Measurements from ENCODE around the gene IL25.
"Not testable (repeated sequence)": the region's sequence is repeated elsewhere in the genome, so short reads cannot be mapped to it uniquely, and the experiment has no call there.

Gene IL25

GRCh38 chr14:23375527-23376251 lies 3.1 kb downstream of the IL25 start:
- DNase-seq (no peak), ATAC-seq (no peak)

- no peak for ATAC-seq
- DNase-seq = no peak
Observed at GRCh38 chr14:23376482-23377197, 4.0 kb downstream of the IL25 start, which contains the start of gene CMTM5. CMTM5 (plus strand) TSS chr14:23377046; CDS start chr14:23377252, 206 bp downstream.

- DNase-seq (no peak), ATAC-seq (no peak)
Observed at GRCh38 chr14:23377198-23377550, 4.6 kb downstream of the IL25 start.

- ATAC-seq = no peak
- no peak for DNase-seq
Observed at GRCh38 chr14:23377573-23378563, 5.3 kb downstream of the IL25 start.

GRCh38 chr14:23378612-23379220 lies 6.1 kb downstream of the IL25 start:
- ATAC-seq (no peak), DNase-seq (no peak)

GRCh38 chr14:23379366-23380196 lies 7.0 kb downstream of the IL25 start:
- peak; percentile 74 for ATAC-seq
- DNase-seq = peak; percentile 72

GRCh38 chr14:23380197-23380914 lies 7.7 kb downstream of the IL25 start:
- DNase-seq (no peak), ATAC-seq (no peak)

- DNase-seq = no peak
Observed at GRCh38 chr14:23380976-23381375, 8.4 kb downstream of the IL25 start.

GRCh38 chr14:23381871-23382270 lies 9.3 kb downstream of the IL25 start:
- ATAC-seq (no peak), DNase-seq (no peak)

More at GRCh38 chr14:23380976-23381375, 8.4 kb downstream of the IL25 start:
- ATAC-seq = no peak

GRCh38 chr14:23382276-23382675 lies 9.7 kb downstream of the IL25 start:
- ATAC-seq (no peak), DNase-seq (no peak)

- ATAC-seq = no peak
- DNase-seq = no peak
Observed at GRCh38 chr14:23382731-23383440, 10.3 kb downstream of the IL25 start.

- no peak for ATAC-seq
- DNase-seq = no peak
Observed at GRCh38 chr14:23384364-23385080, 11.9 kb downstream of the IL25 start.

- no peak for ATAC-seq
- DNase-seq = no peak
Observed at GRCh38 chr14:23385244-23385641, 12.6 kb downstream of the IL25 start.

- DNase-seq = no peak
- ATAC-seq = no peak
Observed at GRCh38 chr14:23385642-23386265, 13.1 kb downstream of the IL25 start.

GRCh38 chr14:23386266-23386657 lies 13.7 kb downstream of the IL25 start:
- not testable (repeated sequence) for DNase-seq, ATAC-seq

- no peak for ATAC-seq
- no peak for DNase-seq
Observed at GRCh38 chr14:23386999-23387398, 14.4 kb downstream of the IL25 start.

- no peak for DNase-seq
Observed at GRCh38 chr14:23387916-23388882, 15.6 kb downstream of the IL25 start.

More at GRCh38 chr14:23387916-23388882, 15.6 kb downstream of the IL25 start:
- no peak for ATAC-seq
